Measurements from ENCODE around the gene ANTKMT.
"Not testable (repeated sequence)": the region's sequence is repeated elsewhere in the genome, so short reads cannot be mapped to it uniquely, and the experiment has no call there.

Gene ANTKMT

GRCh38 chr16:685967-686366 is 35.0 kb upstream of the ANTKMT start:
- Histone ChIP-seq H3K36me3 (ENCODE audit: insufficient read depth, low read length) (peaks cover 55% of the 10 kb centered on the region), H3K4me3 (ENCODE audit: low read length) (no peak overlapping the region), H3K27me3 (ENCODE audit: insufficient read depth, low read length) (no peaks in the 10 kb centered on the region), H3K4me1 (ENCODE audit: insufficient read depth, low read length) (peaks cover 20% of the 10 kb centered on the region), H2AFZ (ENCODE audit: low read depth, low read length) (no peak overlapping the region), H3K9me3 (ENCODE audit: low read length) (no peaks in the 10 kb centered on the region)

GRCh38 chr16:686459-687260 is 34.3 kb upstream of the ANTKMT start:
- peaks cover 51% of the 10 kb centered on the region for H3K36me3 ChIP-seq (ENCODE audit: insufficient read depth, low read length)
- H3K4me1 ChIP-seq (ENCODE audit: insufficient read depth, low read length): peaks cover 13% of the 10 kb centered on the region
- H3K4me3 ChIP-seq (ENCODE audit: low read length): no peak overlapping the region
- no peak overlapping the region for H2AFZ ChIP-seq (ENCODE audit: low read depth, low read length)
- no peaks in the 10 kb centered on the region for H3K9me3 ChIP-seq (ENCODE audit: low read length)
- no peaks in the 10 kb centered on the region for H3K27me3 ChIP-seq (ENCODE audit: insufficient read depth, low read length)

DNA sequence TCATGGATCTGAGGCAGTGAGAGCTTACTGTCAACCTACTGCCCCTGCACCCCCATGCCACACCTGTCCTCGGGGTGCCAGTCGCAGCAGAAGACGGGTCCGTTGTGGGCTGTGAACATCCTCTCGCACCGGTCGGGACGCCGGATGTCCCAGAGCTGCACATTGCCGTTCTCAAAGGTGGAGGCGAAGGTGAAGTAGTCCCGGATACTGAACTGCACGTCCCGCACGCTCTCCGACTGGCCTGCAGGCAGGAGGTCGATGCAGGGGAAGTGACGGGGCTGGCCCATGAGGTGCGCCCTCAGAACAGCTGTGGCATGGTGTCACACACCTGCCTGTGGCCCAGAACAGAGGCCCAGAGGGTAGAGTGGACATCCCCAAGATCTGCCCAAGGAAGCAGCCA is 33.4 kb upstream of the ANTKMT start:
- Histone ChIP-seq H3K27me3 (ENCODE audit: insufficient read depth, low read length) (no peaks in the 10 kb centered on the region), H3K9me3 (ENCODE audit: low read length) (no peaks in the 10 kb centered on the region), H3K36me3 (ENCODE audit: insufficient read depth, low read length) (peaks cover 43% of the 10 kb centered on the region), H2AFZ (ENCODE audit: low read depth, low read length) (no peak overlapping the region), H3K4me1 (ENCODE audit: insufficient read depth, low read length) (peaks cover 8% of the 10 kb centered on the region), H3K4me3 (ENCODE audit: low read length) (no peak overlapping the region)

DNA sequence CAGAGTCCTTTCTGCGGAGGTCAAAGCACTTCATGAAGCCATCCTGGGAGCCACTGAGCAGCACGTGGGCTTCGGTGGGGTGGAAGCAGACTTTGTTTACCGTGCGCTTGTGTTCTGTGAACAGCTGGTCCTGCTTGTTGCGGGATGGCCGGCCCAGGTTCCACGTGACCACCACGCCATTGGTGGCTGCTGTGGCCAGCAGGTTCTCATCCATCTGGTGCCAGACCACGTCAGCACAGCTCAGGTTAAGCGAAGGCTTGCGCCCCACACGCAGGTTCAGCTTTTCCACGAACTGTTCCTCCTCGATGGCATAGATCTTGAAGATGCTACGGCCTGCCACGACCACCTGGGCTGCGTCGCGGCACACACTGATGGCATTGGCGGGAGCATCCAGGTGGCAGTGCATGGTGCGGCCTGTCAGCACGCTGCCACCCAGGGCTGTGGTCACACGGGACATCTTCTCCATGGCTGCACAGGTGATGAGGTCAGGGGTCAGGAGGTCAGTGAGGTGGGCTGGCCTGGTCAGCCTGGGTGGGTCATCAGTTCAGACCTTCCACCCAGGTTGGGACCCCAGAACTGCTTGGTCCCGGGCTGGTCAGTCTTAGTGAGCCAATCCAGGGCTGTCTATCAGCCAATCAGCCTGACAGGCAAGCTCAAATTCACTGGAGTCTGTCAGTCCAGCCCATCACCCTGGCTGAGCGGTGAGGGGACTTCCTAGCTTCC is 31.6 kb upstream of the ANTKMT start:
- Histone ChIP-seq H3K9me3 (ENCODE audit: low read length) (no peaks in the 10 kb centered on the region), H3K4me3 (ENCODE audit: low read length) (peak overlapping the region; percentile 72), H3K4me1 (ENCODE audit: insufficient read depth, low read length) (peaks cover 7% of the 10 kb centered on the region), H2AFZ (ENCODE audit: low read depth, low read length) (no peak overlapping the region), H3K36me3 (ENCODE audit: insufficient read depth, low read length) (peaks cover 30% of the 10 kb centered on the region), H3K27me3 (ENCODE audit: insufficient read depth, low read length) (no peaks in the 10 kb centered on the region)

DNA sequence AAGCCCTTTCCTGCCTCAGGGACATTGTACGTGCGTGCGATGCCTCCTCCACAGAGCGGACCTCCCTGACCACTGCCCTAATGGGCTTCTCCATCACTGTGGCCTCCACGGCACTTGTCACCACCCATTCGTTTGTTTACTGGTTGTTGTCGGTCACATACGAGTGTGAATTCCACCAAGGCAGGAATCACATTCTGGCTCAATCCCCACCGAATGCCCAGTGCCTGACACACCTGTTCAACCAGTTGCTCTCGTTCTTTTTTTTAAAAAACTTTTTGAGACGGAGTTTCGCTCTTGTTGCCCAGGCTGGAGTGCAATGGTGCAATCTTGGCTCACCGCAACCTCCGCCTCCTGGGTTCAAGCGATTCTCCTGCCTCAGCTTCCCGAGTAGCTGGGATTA is 29.7 kb upstream of the ANTKMT start:
- not testable (repeated sequence) for H3K4me1 ChIP-seq (ENCODE audit: insufficient read depth, low read length); H2AFZ ChIP-seq (ENCODE audit: low read depth, low read length); H3K9me3 ChIP-seq (ENCODE audit: low read length); H3K4me3 ChIP-seq (ENCODE audit: low read length); H3K27me3 ChIP-seq (ENCODE audit: insufficient read depth, low read length)
- peaks cover 18% of the 10 kb centered on the region for H3K36me3 ChIP-seq (ENCODE audit: insufficient read depth, low read length)

- Histone ChIP-seq H3K9me3 (ENCODE audit: low read length) (no peaks in the 10 kb centered on the region), H2AFZ (ENCODE audit: low read depth, low read length) (no peak overlapping the region), H3K36me3 (ENCODE audit: insufficient read depth, low read length) (peaks cover 8% of the 10 kb centered on the region), H3K27me3 (ENCODE audit: insufficient read depth, low read length) (no peaks in the 10 kb centered on the region), H3K4me1 (ENCODE audit: insufficient read depth, low read length) (peaks cover 7% of the 10 kb centered on the region), H3K4me3 (ENCODE audit: low read length) (no peak overlapping the region)
These were observed 28.4 kb upstream of the ANTKMT start for GRCh38 chr16:692356-693108.

GRCh38 chr16:693364-693763 is 27.6 kb upstream of the ANTKMT start:
- H3K27me3 ChIP-seq (ENCODE audit: insufficient read depth, low read length): no peaks in the 10 kb centered on the region

DNA sequence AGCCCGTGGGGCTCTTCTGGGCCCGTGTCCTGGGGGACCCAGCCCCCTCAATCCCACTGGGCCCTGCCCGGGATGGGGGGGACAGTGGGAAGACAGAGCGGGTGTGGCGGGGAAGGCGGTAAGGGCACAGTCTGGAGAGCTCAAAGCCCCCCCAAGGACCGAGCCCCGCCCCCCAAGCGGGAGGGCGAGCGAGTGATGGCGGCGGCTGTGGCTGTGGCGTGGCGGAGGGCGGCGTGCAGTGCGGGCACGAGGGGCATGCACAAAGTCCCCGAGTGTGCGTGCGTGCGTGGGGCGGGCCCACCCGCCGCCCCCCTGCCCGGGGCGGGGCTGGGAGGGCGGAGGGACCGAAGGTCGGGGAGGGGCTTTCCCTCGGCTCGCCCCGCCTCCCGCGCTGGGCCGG is 27.2 kb upstream of the ANTKMT start:
- Histone ChIP-seq H2AFZ (ENCODE audit: low read depth, low read length) (no peak overlapping the region), H3K9me3 (ENCODE audit: low read length) (no peaks in the 10 kb centered on the region), H3K4me3 (ENCODE audit: low read length) (no peak overlapping the region), H3K4me1 (ENCODE audit: insufficient read depth, low read length) (peaks cover 7% of the 10 kb centered on the region), H3K27me3 (ENCODE audit: insufficient read depth, low read length) (no peaks in the 10 kb centered on the region), H3K36me3 (ENCODE audit: insufficient read depth, low read length) (peaks cover 3% of the 10 kb centered on the region)

More at GRCh38 chr16:693364-693763, 27.6 kb upstream of the ANTKMT start:
- Histone ChIP-seq H3K36me3 (ENCODE audit: insufficient read depth, low read length) (peaks cover 3% of the 10 kb centered on the region), H2AFZ (ENCODE audit: low read depth, low read length) (no peak overlapping the region), H3K4me1 (ENCODE audit: insufficient read depth, low read length) (peaks cover 7% of the 10 kb centered on the region), H3K9me3 (ENCODE audit: low read length) (no peaks in the 10 kb centered on the region), H3K4me3 (ENCODE audit: low read length) (no peak overlapping the region)

- peaks cover 4% of the 10 kb centered on the region for H3K4me1 ChIP-seq (ENCODE audit: insufficient read depth, low read length)
- no peak overlapping the region for H3K4me3 ChIP-seq (ENCODE audit: low read length)
- peaks cover 3% of the 10 kb centered on the region for H3K36me3 ChIP-seq (ENCODE audit: insufficient read depth, low read length)
- no peaks in the 10 kb centered on the region for H3K27me3 ChIP-seq (ENCODE audit: insufficient read depth, low read length)
- no peaks in the 10 kb centered on the region for H3K9me3 ChIP-seq (ENCODE audit: low read length)
- H2AFZ ChIP-seq (ENCODE audit: low read depth, low read length): no peak overlapping the region
These were observed 26.6 kb upstream of the ANTKMT start for GRCh38 chr16:694187-694862.

GRCh38 chr16:694863-695354 is 26.0 kb upstream of the ANTKMT start:
- Histone ChIP-seq H3K27me3 (ENCODE audit: insufficient read depth, low read length) (no peaks in the 10 kb centered on the region), H3K4me1 (ENCODE audit: insufficient read depth, low read length) (no peaks in the 10 kb centered on the region), H3K4me3 (ENCODE audit: low read length) (no peak overlapping the region), H3K36me3 (ENCODE audit: insufficient read depth, low read length) (peaks cover 3% of the 10 kb centered on the region), H2AFZ (ENCODE audit: low read depth, low read length) (no peak overlapping the region), H3K9me3 (ENCODE audit: low read length) (no peaks in the 10 kb centered on the region)

- H3K27me3 ChIP-seq (ENCODE audit: insufficient read depth, low read length): no peaks in the 10 kb centered on the region
- H2AFZ ChIP-seq (ENCODE audit: low read depth, low read length): no peak overlapping the region
- H3K9me3 ChIP-seq (ENCODE audit: low read length): no peaks in the 10 kb centered on the region
- peaks cover 2% of the 10 kb centered on the region for H3K4me1 ChIP-seq (ENCODE audit: insufficient read depth, low read length)
- no peak overlapping the region for H3K4me3 ChIP-seq (ENCODE audit: low read length)
- peaks cover 3% of the 10 kb centered on the region for H3K36me3 ChIP-seq (ENCODE audit: insufficient read depth, low read length)
These were observed 25.4 kb upstream of the ANTKMT start for GRCh38 chr16:695355-696089.

Data from neuron (in vitro differentiated cells).